HT1080 (cell line): ENCODE data around the gene IL1RAPL1. TPM values are rescaled to one million over a fixed set of nuclear protein-coding genes. Genes with fewer than 3 reads are reported as not detected.
"Not testable (repeated sequence)": the region's sequence is repeated elsewhere in the genome, so short reads cannot be mapped to it uniquely, and the experiment has no call there.

ENCODE experiments used
- DNase-seq: peaks from one replicate; pipeline ENCODE4 v3.0.0-alpha.2; 2015; ENCODE audit warnings: low read depth
- total RNA-seq: library from RNA; depleted of rRNA; stranded (reverse); fragments of >200 nt; shearing (Covaris generic); gene quantifications from 2 replicates; pipeline ENCODE4 v1.2.3, GENCODE V29; 2014

The IL1RAPL1 gene
- total RNA-seq, 1 experiment from 2014 or later = 2.5 TPM

- DNase-seq = no peak
Observed at GRCh38 chrX:28773807-28774206, 186.6 kb downstream of the IL1RAPL1 start.

GRCh38 chrX:28787206-28787605 is 200.0 kb downstream of the IL1RAPL1 start:
- DNase-seq = peak; percentile 81

GRCh38 chrX:28800671-28801070 is 213.4 kb downstream of the IL1RAPL1 start:
- not testable (repeated sequence) for DNase-seq

- DNase-seq = no peak
Observed at GRCh38 chrX:28802625-28803024, 215.4 kb downstream of the IL1RAPL1 start.

GRCh38 chrX:28835991-28836390 is 248.7 kb downstream of the IL1RAPL1 start:
- DNase-seq = no peak

GRCh38 chrX:28843817-28844216 is 256.6 kb downstream of the IL1RAPL1 start:
- no peak for DNase-seq

- peak; percentile 70 for DNase-seq
Observed at GRCh38 chrX:28847423-28847822, 260.2 kb downstream of the IL1RAPL1 start.

GRCh38 chrX:28848707-28849106 is 261.5 kb downstream of the IL1RAPL1 start:
- no peak for DNase-seq

- DNase-seq = no peak
Observed at GRCh38 chrX:28850955-28851354, 263.7 kb downstream of the IL1RAPL1 start.

GRCh38 chrX:28851871-28852270 is 264.6 kb downstream of the IL1RAPL1 start:
- DNase-seq = no peak

GRCh38 chrX:28854637-28855036 is 267.4 kb downstream of the IL1RAPL1 start:
- peak; percentile 0 for DNase-seq

- DNase-seq = no peak
Observed at GRCh38 chrX:28876408-28876807, 289.2 kb downstream of the IL1RAPL1 start.

GRCh38 chrX:28876901-28877300 is 289.7 kb downstream of the IL1RAPL1 start:
- DNase-seq = no peak

- DNase-seq = no peak
Observed at GRCh38 chrX:28880136-28880535, 292.9 kb downstream of the IL1RAPL1 start.

- DNase-seq = no peak
Observed at GRCh38 chrX:28884823-28885222, 297.6 kb downstream of the IL1RAPL1 start.

- DNase-seq = peak; percentile 1
Observed at GRCh38 chrX:28888416-28888815, 301.2 kb downstream of the IL1RAPL1 start.

GRCh38 chrX:28889591-28890090 is 302.4 kb downstream of the IL1RAPL1 start:
- DNase-seq = no peak

- DNase-seq = no peak
Observed at GRCh38 chrX:28901637-28902036, 314.4 kb downstream of the IL1RAPL1 start.

- DNase-seq = no peak
Observed at GRCh38 chrX:28910487-28910886, 323.2 kb downstream of the IL1RAPL1 start.

- no peak for DNase-seq
Observed at GRCh38 chrX:28920153-28920943, 333.1 kb downstream of the IL1RAPL1 start.

GRCh38 chrX:28922106-28922505 is 334.9 kb downstream of the IL1RAPL1 start:
- no peak for DNase-seq

- no peak for DNase-seq
Observed at GRCh38 chrX:28946846-28947245, 359.6 kb downstream of the IL1RAPL1 start.

GRCh38 chrX:28960063-28960462 is 372.8 kb downstream of the IL1RAPL1 start:
- no peak for DNase-seq
